Stimulated activated CD8-positive, alpha-beta memory T cell treated with anti-CD3 and anti-CD28 coated beads, Interleukin-15, amount 100 ng/mL, for 48 hours (primary cell): Measurements from ENCODE around the gene ITGA8.

Source experiments
- DNase-seq, 2 donors: peaks; one replicate each; pipeline ENCODE4 v3.0.0-alpha.2; 2020; ENCODE audit warnings: low read depth in 2 of 2

The ITGA8 gene

DNA sequence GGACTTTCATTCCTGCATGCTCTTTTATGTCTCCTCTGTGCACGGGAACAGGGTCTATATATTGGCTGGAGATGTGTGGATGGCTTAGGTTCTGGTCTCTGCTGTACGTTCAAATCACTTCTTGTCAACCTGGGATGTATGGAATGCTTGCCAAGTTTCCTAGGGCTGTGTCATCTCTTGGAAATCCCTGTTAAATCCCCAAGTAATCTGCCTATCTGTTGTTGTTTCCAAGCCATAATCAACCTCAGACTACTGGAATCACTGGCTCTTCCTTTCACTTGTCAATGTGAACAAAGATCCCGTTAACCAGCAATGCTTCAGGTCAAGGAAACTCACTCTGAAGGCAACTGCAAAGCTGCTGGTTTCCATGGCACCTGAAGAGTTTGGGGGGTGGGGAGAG lies 255.3 kb downstream of the ITGA8 start:
- DNase-seq, result no peak
